Coronary artery (tissue), 2 donors: ENCODE results near the gene GCNA.

Source experiments
- DNase-seq: peaks from one replicate; pipeline ENCODE4 v3.0.0-alpha.2; 2017; ENCODE audit warnings: low spot score
- H3K27ac ChIP-seq, 2 donors: fragments of 200-600 bp; sonication (generic); one replicate each; pipeline ENCODE4 v1.5.1; 2016 to 2019
- H3K4me3 ChIP-seq: fragments of 200-600 bp; sonication (generic); 2 replicates; pipeline ENCODE4 v1.5.1; 2016; ENCODE audit warnings: mild to moderate bottlenecking, moderate library complexity
- CTCF ChIP-seq: fragments of 200-600 bp; sonication (generic); IDR thresholded peaks from one replicate; pipeline ENCODE4 v1.5.1; 2019; ENCODE audit warnings: antibody characterized with exemption

GCNA gene

GRCh38 chrX:71619986-71620385 lies 41.7 kb downstream of the GCNA start:
- no peak for DNase-seq
- Histone ChIP-seq H3K27ac (no peak overlapping the region), H3K4me3 (no peak overlapping the region)
- TF ChIP-seq CTCF = no peak

GRCh38 chrX:71621603-71622002 lies 43.4 kb downstream of the GCNA start:
- no peak for DNase-seq
- Histone ChIP-seq H3K4me3 (no peak overlapping the region), H3K27ac (peak overlapping the region in 1 of 2 donors; percentile 61)
- no peak for TF ChIP-seq CTCF

- Histone ChIP-seq H3K27ac (peak overlapping the region in 1 of 2 donors; percentile 61), H3K4me3 (no peak overlapping the region)
- TF ChIP-seq CTCF = no peak
- DNase-seq = no peak
Observed at GRCh38 chrX:71622032-71622575, 43.9 kb downstream of the GCNA start.

GRCh38 chrX:71622576-71623450 lies 44.6 kb downstream of the GCNA start:
- no peak overlapping the region for H3K4me3 ChIP-seq
- H3K27ac ChIP-seq = peak overlapping the region; percentile 56 to 61
- DNase-seq = no peak
- TF ChIP-seq CTCF = no peak

- DNase-seq = no peak
- no peak overlapping the region for H3K4me3 ChIP-seq
- TF ChIP-seq CTCF = no peak
- H3K27ac ChIP-seq = peak overlapping the region in 1 of 2 donors; percentile 61
Observed at GRCh38 chrX:71623714-71624113, 45.5 kb downstream of the GCNA start.

- no peak overlapping the region for H3K27ac ChIP-seq
- TF ChIP-seq CTCF = no peak
- no peak for DNase-seq
- no peak overlapping the region for H3K4me3 ChIP-seq
Observed at GRCh38 chrX:71625471-71625870, 47.2 kb downstream of the GCNA start.

- no peak overlapping the region for H3K27ac ChIP-seq
Observed at GRCh38 chrX:71626576-71626975, 48.3 kb downstream of the GCNA start.

More at GRCh38 chrX:71626576-71626975, 48.3 kb downstream of the GCNA start:
- no peak for DNase-seq
- no peak overlapping the region for H3K4me3 ChIP-seq
- no peak for TF ChIP-seq CTCF
